Measurements from ENCODE around the gene EXOSC7. TPM values are rescaled to one million over a fixed set of nuclear protein-coding genes. Genes with fewer than 3 reads are reported as not detected.

Gene EXOSC7
- polyA plus RNA-seq, 3 donors, result 16.8 to 23.9 (median 18.8) TPM

DNA sequence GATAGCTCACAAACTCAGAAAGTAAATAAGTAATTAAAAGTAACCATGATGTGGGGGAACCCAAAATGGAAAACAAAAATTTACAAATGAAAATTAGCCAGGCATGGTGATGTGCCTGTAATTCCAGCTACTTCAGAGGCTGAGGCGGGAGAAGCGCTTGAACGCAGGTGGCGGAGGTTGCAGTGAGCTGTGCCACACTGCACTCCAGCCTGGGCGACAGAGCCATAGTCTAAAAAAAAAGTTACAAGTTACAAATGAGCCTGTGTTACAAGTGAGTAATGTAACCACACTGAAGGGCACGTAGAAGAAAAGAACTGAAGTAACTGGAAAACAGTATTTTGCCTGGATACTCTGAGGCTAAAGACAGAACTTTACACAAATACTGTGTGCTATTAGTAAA is 11.3 kb downstream of the EXOSC7 start:
- H3K4me3 Mint-ChIP-seq, result no peak overlapping the region
- Histone ChIP-seq H3K9ac (ENCODE audit: insufficient read depth, low read length, poor library complexity, severe bottlenecking) (no peak overlapping the region), H3K36me3 (replicated peaks in 1 of 2; ENCODE audit: control insufficient read depth in 1 of 2, insufficient read depth in 2 of 2, low read length in 2 of 2) (peaks cover 18 to 35% of the 10 kb centered on the region in 2 donors), H3K4me1 (ENCODE audit: control insufficient read depth in 1 of 2, insufficient read depth in 2 of 2, low read length in 2 of 2) (peaks cover 8 to 25% of the 10 kb centered on the region in 2 donors), H2AFZ (ENCODE audit: insufficient read depth, low read depth, low read length, poor library complexity, severe bottlenecking) (no peak overlapping the region), H3K4me3 (replicated peaks in 1 of 3; ENCODE audit: low read depth in 2 of 3, low read length in 3 of 3) (no peak overlapping the region), H3K9me3 (replicated peaks in 1 of 2; ENCODE audit: control insufficient read depth in 1 of 2, insufficient read depth in 1 of 2, low read length in 2 of 2) (no peaks in the 10 kb centered on the region), H3K27ac (ENCODE audit: low read depth in 1 of 2, low read length in 2 of 2) (no peak overlapping the region), H4K20me1 (ENCODE audit: insufficient read depth, low read length) (peaks cover 30% of the 10 kb centered on the region), H3K4me2 (replicated peaks; ENCODE audit: extremely low read depth, low read length, poor library complexity, severe bottlenecking) (no peak overlapping the region), H3K79me2 (ENCODE audit: insufficient read depth, low read length) (peaks cover 33% of the 10 kb centered on the region), H3K27me3 (ENCODE audit: control insufficient read depth in 2 of 2, insufficient read depth in 2 of 2, low read length in 2 of 2) (no peaks in the 10 kb centered on the region)
- H3K27ac Mint-ChIP-seq, result peak overlapping the region in 2 of 7 donors; percentile 1 to 67
- intact Hi-C loops (cut with micrococcal nuclease), result no loop called here
- H3K9me3 Mint-ChIP-seq, result no peaks in the 10 kb centered on the region
- no peaks in the 10 kb centered on the region for H3K27me3 Mint-ChIP-seq (ENCODE audit: low read depth in 3 of 3)
- WGBS (ENCODE audit: insufficient coverage), result 85% methylated on average over 6 of the region's 6 CpGs
- no peak for TF ChIP-seq CTCF (IDR thresholded peaks at IDR 0.05)
- H3K36me3 Mint-ChIP-seq, result peaks cover 39 to 45% of the 10 kb centered on the region in 2 donors
- DNase-seq, result no peak
- peaks cover 35% of the 10 kb centered on the region for H3K4me1 Mint-ChIP-seq

GRCh38 chr3:44988073-44988472 is 12.0 kb downstream of the EXOSC7 start:
- no peak for DNase-seq
- Histone ChIP-seq H3K27ac (ENCODE audit: low read depth in 1 of 2, low read length in 2 of 2) (no peak overlapping the region), H3K79me2 (ENCODE audit: insufficient read depth, low read length) (peaks cover 25% of the 10 kb centered on the region), H3K27me3 (ENCODE audit: control insufficient read depth in 2 of 2, insufficient read depth in 2 of 2, low read length in 2 of 2) (no peaks in the 10 kb centered on the region), H2AFZ (ENCODE audit: insufficient read depth, low read depth, low read length, poor library complexity, severe bottlenecking) (no peak overlapping the region), H3K4me1 (ENCODE audit: control insufficient read depth in 1 of 2, insufficient read depth in 2 of 2, low read length in 2 of 2) (peaks cover 8 to 18% of the 10 kb centered on the region in 2 donors), H4K20me1 (ENCODE audit: insufficient read depth, low read length) (peaks cover 23% of the 10 kb centered on the region), H3K9ac (ENCODE audit: insufficient read depth, low read length, poor library complexity, severe bottlenecking) (no peak overlapping the region), H3K4me3 (replicated peaks in 1 of 3; ENCODE audit: low read depth in 2 of 3, low read length in 3 of 3) (no peak overlapping the region), H3K4me2 (replicated peaks; ENCODE audit: extremely low read depth, low read length, poor library complexity, severe bottlenecking) (no peak overlapping the region), H3K36me3 (replicated peaks in 1 of 2; ENCODE audit: control insufficient read depth in 1 of 2, insufficient read depth in 2 of 2, low read length in 2 of 2) (peaks cover 18 to 40% of the 10 kb centered on the region in 2 donors), H3K9me3 (replicated peaks in 1 of 2; ENCODE audit: control insufficient read depth in 1 of 2, insufficient read depth in 1 of 2, low read length in 2 of 2) (no peaks in the 10 kb centered on the region)
- H3K4me3 Mint-ChIP-seq, result no peak overlapping the region
- TF ChIP-seq CTCF (IDR thresholded peaks at IDR 0.05), result peak; percentile 70
- peaks cover 29% of the 10 kb centered on the region for H3K4me1 Mint-ChIP-seq
- intact Hi-C loops (cut with micrococcal nuclease), result no loop called here
- no peaks in the 10 kb centered on the region for H3K9me3 Mint-ChIP-seq
- no peaks in the 10 kb centered on the region for H3K27me3 Mint-ChIP-seq (ENCODE audit: low read depth in 3 of 3)
- peaks cover 44 to 49% of the 10 kb centered on the region in 2 donors for H3K36me3 Mint-ChIP-seq
- no CpG with 5 or more reads among the region's 2 CpGs for WGBS (ENCODE audit: insufficient coverage)
- no peak overlapping the region for H3K27ac Mint-ChIP-seq

Measured in CD14-positive monocyte (primary cell).